Mesothelial cell of epicardium (in vitro differentiated cells): ENCODE data around the gene HEXIM2. TPM values are rescaled to one million over a fixed set of nuclear protein-coding genes. Genes with fewer than 3 reads are reported as not detected.

Experiments used
- DNase-seq, 2 experiments: peaks; one replicate each; pipeline ENCODE4 v3.0.0; 2021; ENCODE audit warnings: low spot score in 2 of 2; ENCODE audit not compliant: unreplicated experiment in 2 of 2
- H3K27ac Mint-ChIP-seq: 2 replicates; pipeline ENCODE4 v1.8.0; 2021; ENCODE audit warnings: mixed read lengths
- H3K27me3 Mint-ChIP-seq: 2 replicates; pipeline ENCODE4 v1.8.0; 2021; ENCODE audit warnings: low read depth, mixed read lengths
- H3K36me3 Mint-ChIP-seq: 2 replicates; pipeline ENCODE4 v1.8.0; 2021; ENCODE audit warnings: mixed read lengths
- H3K4me1 Mint-ChIP-seq: 2 replicates; pipeline ENCODE4 v1.8.0; 2021; ENCODE audit warnings: mixed read lengths
- H3K4me3 Mint-ChIP-seq: 2 replicates; pipeline ENCODE4 v1.8.0; 2021; ENCODE audit warnings: mild to moderate bottlenecking, moderate library complexity, mixed read lengths
- H3K9me3 Mint-ChIP-seq: 2 replicates; pipeline ENCODE4 v1.8.0; 2021; ENCODE audit warnings: mixed read lengths
- CTCF ChIP-seq: fragments of 200-600 bp; sonication (generic); IDR thresholded peaks from one replicate; pipeline ENCODE4 v1.5.0; 2021; ENCODE audit warnings: antibody characterized with exemption; ENCODE audit not compliant: unreplicated experiment
- total RNA-seq: library from RNA; stranded (reverse); gene quantifications from 3 replicates; pipeline ENCODE4 v1.2.1, GENCODE V29; 2021

Gene HEXIM2
- total RNA-seq, 1 donor from 2014 or later: 6.5 TPM

- no peak for DNase-seq
- H3K27ac Mint-ChIP-seq: peak overlapping the region; percentile 83
- no peak for TF ChIP-seq CTCF
- peaks cover 37% of the 10 kb centered on the region for H3K4me1 Mint-ChIP-seq
- H3K36me3 Mint-ChIP-seq: no peaks in the 10 kb centered on the region
- no peaks in the 10 kb centered on the region for H3K27me3 Mint-ChIP-seq
- peak overlapping the region; percentile 98 for H3K4me3 Mint-ChIP-seq
- H3K9me3 Mint-ChIP-seq: no peaks in the 10 kb centered on the region
Measured at GRCh38 chr17:45150911-45151809, 10.5 kb upstream of the HEXIM2 start.

GRCh38 chr17:45155029-45155428 lies 6.6 kb upstream of the HEXIM2 start:
- no peak for TF ChIP-seq CTCF
- H3K27ac Mint-ChIP-seq: peak overlapping the region; percentile 89
- no peaks in the 10 kb centered on the region for H3K9me3 Mint-ChIP-seq
- H3K4me3 Mint-ChIP-seq: no peak overlapping the region
- peaks cover 51% of the 10 kb centered on the region for H3K4me1 Mint-ChIP-seq
- no peaks in the 10 kb centered on the region for H3K27me3 Mint-ChIP-seq
- H3K36me3 Mint-ChIP-seq: no peaks in the 10 kb centered on the region
- DNase-seq: no peak

GRCh38 chr17:45155483-45155882 lies 6.2 kb upstream of the HEXIM2 start:
- Mint-ChIP-seq H3K4me3 (no peak overlapping the region), H3K27me3 (no peaks in the 10 kb centered on the region), H3K9me3 (no peaks in the 10 kb centered on the region), H3K4me1 (peaks cover 52% of the 10 kb centered on the region), H3K36me3 (no peaks in the 10 kb centered on the region), H3K27ac (peak overlapping the region; percentile 89)
- DNase-seq: no peak
- TF ChIP-seq CTCF: no peak

- Mint-ChIP-seq H3K36me3 (no peaks in the 10 kb centered on the region), H3K4me3 (no peak overlapping the region), H3K4me1 (peaks cover 47% of the 10 kb centered on the region), H3K27ac (peak overlapping the region; percentile 66), H3K27me3 (no peaks in the 10 kb centered on the region), H3K9me3 (no peaks in the 10 kb centered on the region)
- no peak for DNase-seq
- TF ChIP-seq CTCF: no peak
Measured at GRCh38 chr17:45156242-45156641, 5.4 kb upstream of the HEXIM2 start.

- DNase-seq: peak; percentile 57 to 77
- Mint-ChIP-seq H3K27ac (peak overlapping the region; percentile 97), H3K4me3 (peak overlapping the region; percentile 98), H3K27me3 (no peaks in the 10 kb centered on the region), H3K36me3 (peaks cover 4% of the 10 kb centered on the region), H3K9me3 (no peaks in the 10 kb centered on the region), H3K4me1 (peaks cover 52% of the 10 kb centered on the region)
- no peak for TF ChIP-seq CTCF
Measured at GRCh38 chr17:45160447-45161287, 1.0 kb upstream of the HEXIM2 start.
